Subcutaneous abdominal adipose tissue (tissue), 5 donors: Measurements from ENCODE around the gene LRRC4.

Source experiments
- H3K27ac ChIP-seq: one replicate; pipeline ENCODE4 v1.7.0; 2013; ENCODE audit warnings: low read depth, mild to moderate bottlenecking, inconsistent platforms, low read length, moderate library complexity
- H3K27me3 ChIP-seq, 5 donors: one replicate each; pipeline ENCODE4 v1.7.0; 2013; ENCODE audit warnings: low read length in 5 of 5, inconsistent platforms in 1 of 5; ENCODE audit not compliant: control insufficient read depth in 5 of 5, insufficient read depth in 4 of 5
- H3K36me3 ChIP-seq, 5 donors: one replicate each; pipeline ENCODE4 v1.7.0; 2013; ENCODE audit warnings: low read length in 5 of 5; ENCODE audit not compliant: control insufficient read depth in 5 of 5, insufficient read depth in 5 of 5
- H3K4me1 ChIP-seq, 5 donors: one replicate each; pipeline ENCODE4 v1.7.0; 2013; ENCODE audit warnings: low read length in 5 of 5, mild to moderate bottlenecking in 3 of 5, moderate library complexity in 1 of 5; ENCODE audit not compliant: control insufficient read depth in 5 of 5, insufficient read depth in 5 of 5
- H3K4me3 ChIP-seq, 5 donors: one replicate each; pipeline ENCODE4 v1.7.0; 2013; ENCODE audit warnings: low read length in 5 of 5, low read depth in 1 of 5
- H3K9ac ChIP-seq, 5 donors: one replicate each; pipeline ENCODE4 v1.7.0; 2013; ENCODE audit warnings: low read length in 5 of 5, mild to moderate bottlenecking in 4 of 5, moderate library complexity in 3 of 5
- H3K9me3 ChIP-seq, 5 donors: one replicate each; pipeline ENCODE4 v1.7.0; 2013; ENCODE audit warnings: low read length in 5 of 5; ENCODE audit not compliant: control insufficient read depth in 5 of 5
- donor health status: healthy.
- donor health status: healthy.
- donor health status: healthy.
- donor health status: healthy.
- donor health status: healthy.

Gene LRRC4

GRCh38 chr7:128060018-128060417, 28.8 kb upstream of the LRRC4 start:
- Histone ChIP-seq H3K27me3 (no peaks in the 10 kb centered on the region), H3K9me3 (no peaks in the 10 kb centered on the region), H3K27ac (no peak overlapping the region), H3K4me1 (peaks cover 0 to 2% (median 0%) of the 10 kb centered on the region in 5 donors), H3K9ac (no peak overlapping the region), H3K4me3 (no peak overlapping the region), H3K36me3 (peaks cover 0 to 5% (median 0%) of the 10 kb centered on the region in 5 donors)

- Histone ChIP-seq H3K9ac (no peak overlapping the region), H3K9me3 (no peaks in the 10 kb centered on the region), H3K27me3 (no peaks in the 10 kb centered on the region), H3K27ac (no peak overlapping the region), H3K4me3 (no peak overlapping the region), H3K4me1 (peaks cover 0 to 2% (median 0%) of the 10 kb centered on the region in 5 donors), H3K36me3 (peaks cover 0 to 5% (median 0%) of the 10 kb centered on the region in 5 donors)
These were observed 28.1 kb upstream of the LRRC4 start for GRCh38 chr7:128059143-128059988.

- Histone ChIP-seq H3K27me3 (no peaks in the 10 kb centered on the region), H3K4me1 (peaks cover 0 to 4% (median 2%) of the 10 kb centered on the region in 5 donors)
These were observed 26.7 kb upstream of the LRRC4 start for GRCh38 chr7:128057909-128058308.

GRCh38 chr7:128056901-128057300, 25.7 kb upstream of the LRRC4 start:
- H3K9me3 ChIP-seq = no peaks in the 10 kb centered on the region
- peaks cover 0 to 5% (median 3%) of the 10 kb centered on the region in 5 donors for H3K36me3 ChIP-seq
- H3K9ac ChIP-seq = no peak overlapping the region
- no peak overlapping the region for H3K4me3 ChIP-seq
- H3K27me3 ChIP-seq = no peaks in the 10 kb centered on the region
- no peak overlapping the region for H3K27ac ChIP-seq
- peaks cover 0 to 13% (median 10%) of the 10 kb centered on the region in 5 donors for H3K4me1 ChIP-seq

More at GRCh38 chr7:128057909-128058308, 26.7 kb upstream of the LRRC4 start:
- Histone ChIP-seq H3K9ac (no peak overlapping the region), H3K27ac (no peak overlapping the region), H3K36me3 (peaks cover 0 to 7% (median 3%) of the 10 kb centered on the region in 5 donors), H3K9me3 (no peaks in the 10 kb centered on the region), H3K4me3 (no peak overlapping the region)

GRCh38 chr7:128055637-128056036, 24.4 kb upstream of the LRRC4 start:
- Histone ChIP-seq H3K27ac (no peak overlapping the region), H3K36me3 (peaks cover 0 to 5% (median 2%) of the 10 kb centered on the region in 5 donors), H3K27me3 (no peaks in the 10 kb centered on the region), H3K4me3 (no peak overlapping the region), H3K9ac (no peak overlapping the region), H3K4me1 (peaks cover 0 to 14% (median 10%) of the 10 kb centered on the region in 5 donors), H3K9me3 (no peaks in the 10 kb centered on the region)

- Histone ChIP-seq H3K27me3 (no peaks in the 10 kb centered on the region), H3K36me3 (peaks cover 0 to 5% (median 2%) of the 10 kb centered on the region in 5 donors), H3K4me1 (peaks cover 0 to 14% (median 10%) of the 10 kb centered on the region in 5 donors), H3K9me3 (no peaks in the 10 kb centered on the region), H3K4me3 (no peak overlapping the region), H3K27ac (no peak overlapping the region), H3K9ac (no peak overlapping the region)
These were observed 23.3 kb upstream of the LRRC4 start for GRCh38 chr7:128054511-128054910.

- no peak overlapping the region for H3K4me3 ChIP-seq
- H3K9me3 ChIP-seq = no peaks in the 10 kb centered on the region
- no peaks in the 10 kb centered on the region for H3K27me3 ChIP-seq
- no peak overlapping the region for H3K27ac ChIP-seq
- peaks cover 0 to 14% (median 10%) of the 10 kb centered on the region in 5 donors for H3K4me1 ChIP-seq
- no peak overlapping the region for H3K9ac ChIP-seq
- peaks cover 0 to 5% (median 2%) of the 10 kb centered on the region in 5 donors for H3K36me3 ChIP-seq
These were observed 22.8 kb upstream of the LRRC4 start for GRCh38 chr7:128053991-128054390.

- no peak overlapping the region for H3K27ac ChIP-seq
- no peak overlapping the region for H3K9ac ChIP-seq
- no peak overlapping the region for H3K4me3 ChIP-seq
- peaks cover 0 to 14% (median 10%) of the 10 kb centered on the region in 5 donors for H3K4me1 ChIP-seq
- no peaks in the 10 kb centered on the region for H3K27me3 ChIP-seq
- peaks cover 0 to 5% (median 2%) of the 10 kb centered on the region in 5 donors for H3K36me3 ChIP-seq
- H3K9me3 ChIP-seq = no peaks in the 10 kb centered on the region
These were observed 21.8 kb upstream of the LRRC4 start for GRCh38 chr7:128053023-128053422.

- Histone ChIP-seq H3K4me1 (peaks cover 0 to 14% (median 10%) of the 10 kb centered on the region in 5 donors), H3K36me3 (peaks cover 0 to 5% (median 2%) of the 10 kb centered on the region in 5 donors), H3K27ac (no peak overlapping the region), H3K4me3 (no peak overlapping the region), H3K9ac (no peak overlapping the region), H3K9me3 (no peaks in the 10 kb centered on the region), H3K27me3 (no peaks in the 10 kb centered on the region)
These were observed 21.2 kb upstream of the LRRC4 start for GRCh38 chr7:128052404-128052803.

- H3K9me3 ChIP-seq = no peaks in the 10 kb centered on the region
- peaks cover 0 to 9% (median 5%) of the 10 kb centered on the region in 5 donors for H3K36me3 ChIP-seq
- no peaks in the 10 kb centered on the region for H3K27me3 ChIP-seq
- no peak overlapping the region for H3K9ac ChIP-seq
- no peak overlapping the region for H3K27ac ChIP-seq
- H3K4me3 ChIP-seq = no peak overlapping the region
- H3K4me1 ChIP-seq = peaks cover 0 to 3% (median 0%) of the 10 kb centered on the region in 5 donors
These were observed 14.5 kb upstream of the LRRC4 start for GRCh38 chr7:128045766-128046165.
